K562 (cell line): ENCODE data around the gene PDGFD.

Source experiments
- CBX2 ChIP-seq: fragments of 200-600 bp; sonication (generic); IDR thresholded peaks from one replicate; pipeline ENCODE4 v1.6.1; 2012; ENCODE audit warnings: mild to moderate bottlenecking, low read length, inconsistent platforms; ENCODE audit not compliant: insufficient read depth, poor library complexity, severe bottlenecking
- CHCHD3 ChIP-seq: fragments of 250-450 bp; sonication (Bioruptor Pico); IDR thresholded peaks from 2 replicates; pipeline ENCODE4 v2.1.2; 2022; ENCODE audit warnings: mild to moderate bottlenecking
- EHMT2 ChIP-seq: fragments of 450-650 bp; IDR thresholded peaks from 2 replicates; pipeline ENCODE4 v1.6.1; 2018; ENCODE audit warnings: antibody characterized with exemption
- KDM4B ChIP-seq, 2 experiments: fragments of 450-650 bp in 1 of 2; sonication (generic) in 1 of 2; IDR thresholded peaks; 2 replicates each; pipeline ENCODE4 v1.6.1; 2016 to 2017; ENCODE audit warnings: borderline replicate concordance in 2 of 2, antibody characterized with exemption in 1 of 2, low read depth in 1 of 2, mild to moderate bottlenecking in 1 of 2
- POLR2A ChIP-seq: fragments of 450-650 bp; conservative IDR thresholded peaks from 2 replicates; pipeline ENCODE4 v1.6.1; 2016
- POLR2AphosphoS5 ChIP-seq: IDR thresholded peaks from 2 replicates; pipeline ENCODE4 v1.6.1; 2011; ENCODE audit warnings: mild to moderate bottlenecking, low read depth, low read length, moderate library complexity; ENCODE audit not compliant: control insufficient read depth, insufficient read depth
- RFX5 ChIP-seq: IDR thresholded peaks from 2 replicates; pipeline ENCODE4 v1.6.1; 2011; ENCODE audit warnings: low read depth, mild to moderate bottlenecking, improper control_type of control experiment, low read length
- ZNF121 ChIP-seq: sonication (generic); formaldehyde crosslinking; conservative IDR thresholded peaks from 2 replicates; pipeline ENCODE4 v1.8.0; 2022; ENCODE audit warnings: missing genetic modification reagents
- ZNF644 ChIP-seq: fragments of 200-800 bp; sonication (Bioruptor generic); IDR thresholded peaks from 2 replicates; pipeline ENCODE4 v1.6.1; 2016; ENCODE audit warnings: low read depth, missing genetic modification characterization, missing compliant biosample characterization
- TF ChIP-seq, protein P1 (sequence below): IDR thresholded peaks from 3 replicates; pipeline ENCODE4 v1.6.1; 2011; ENCODE audit warnings: borderline replicate concordance, mild to moderate bottlenecking, moderate library complexity; ENCODE audit not compliant: insufficient read length; ENCODE audit errors: extremely low read depth
- TF ChIP-seq, protein P2 (sequence below): fragments of 150-350 bp; IDR thresholded peaks from 2 replicates; pipeline ENCODE4 v1.6.1; 2014; ENCODE audit warnings: low read depth, mild to moderate bottlenecking, low read length, borderline replicate concordance

DNA sequence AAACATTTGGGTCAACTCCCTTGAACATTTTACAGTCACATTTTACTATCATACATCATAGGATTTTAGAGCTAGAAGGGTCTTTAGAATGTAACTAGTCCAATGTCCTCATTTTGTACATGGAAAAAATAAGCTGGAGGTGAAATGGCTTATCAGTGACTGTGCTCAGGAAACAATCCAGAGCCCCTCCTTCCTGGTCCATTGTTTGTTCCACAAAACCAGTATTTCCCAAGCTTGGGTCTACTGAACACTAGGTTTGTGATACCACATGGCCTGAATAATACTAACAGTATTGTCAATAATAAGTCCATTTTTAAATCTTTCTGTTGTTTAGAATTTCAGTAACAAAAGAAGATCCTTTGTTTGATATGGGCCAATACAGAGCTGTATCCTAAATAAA is 27.1 kb downstream of the PDGFD start:
- TF ChIP-seq CBX2 (no peak), EHMT2 (no peak), CHCHD3 (CRISPR knock-in tag) (no peak), POLR2AphosphoS5 (no peak), KDM4B (IDR thresholded peaks at IDR 0.05; ENCODE audit: borderline replicate concordance in 2 of 2, low read depth in 1 of 2) (no peak), RFX5 (no peak), POLR2A (no peak), ZNF121 (CRISPR knock-in tag) (no peak), ZNF644 (tag) (no peak)
- TF ChIP-seq, protein P1, sequence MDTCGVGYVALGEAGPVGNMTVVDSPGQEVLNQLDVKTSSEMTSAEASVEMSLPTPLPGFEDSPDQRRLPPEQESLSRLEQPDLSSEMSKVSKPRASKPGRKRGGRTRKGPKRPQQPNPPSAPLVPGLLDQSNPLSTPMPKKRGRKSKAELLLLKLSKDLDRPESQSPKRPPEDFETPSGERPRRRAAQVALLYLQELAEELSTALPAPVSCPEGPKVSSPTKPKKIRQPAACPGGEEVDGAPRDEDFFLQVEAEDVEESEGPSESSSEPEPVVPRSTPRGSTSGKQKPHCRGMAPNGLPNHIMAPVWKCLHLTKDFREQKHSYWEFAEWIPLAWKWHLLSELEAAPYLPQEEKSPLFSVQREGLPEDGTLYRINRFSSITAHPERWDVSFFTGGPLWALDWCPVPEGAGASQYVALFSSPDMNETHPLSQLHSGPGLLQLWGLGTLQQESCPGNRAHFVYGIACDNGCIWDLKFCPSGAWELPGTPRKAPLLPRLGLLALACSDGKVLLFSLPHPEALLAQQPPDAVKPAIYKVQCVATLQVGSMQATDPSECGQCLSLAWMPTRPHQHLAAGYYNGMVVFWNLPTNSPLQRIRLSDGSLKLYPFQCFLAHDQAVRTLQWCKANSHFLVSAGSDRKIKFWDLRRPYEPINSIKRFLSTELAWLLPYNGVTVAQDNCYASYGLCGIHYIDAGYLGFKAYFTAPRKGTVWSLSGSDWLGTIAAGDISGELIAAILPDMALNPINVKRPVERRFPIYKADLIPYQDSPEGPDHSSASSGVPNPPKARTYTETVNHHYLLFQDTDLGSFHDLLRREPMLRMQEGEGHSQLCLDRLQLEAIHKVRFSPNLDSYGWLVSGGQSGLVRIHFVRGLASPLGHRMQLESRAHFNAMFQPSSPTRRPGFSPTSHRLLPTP, result no peak
- TF ChIP-seq, protein P2, sequence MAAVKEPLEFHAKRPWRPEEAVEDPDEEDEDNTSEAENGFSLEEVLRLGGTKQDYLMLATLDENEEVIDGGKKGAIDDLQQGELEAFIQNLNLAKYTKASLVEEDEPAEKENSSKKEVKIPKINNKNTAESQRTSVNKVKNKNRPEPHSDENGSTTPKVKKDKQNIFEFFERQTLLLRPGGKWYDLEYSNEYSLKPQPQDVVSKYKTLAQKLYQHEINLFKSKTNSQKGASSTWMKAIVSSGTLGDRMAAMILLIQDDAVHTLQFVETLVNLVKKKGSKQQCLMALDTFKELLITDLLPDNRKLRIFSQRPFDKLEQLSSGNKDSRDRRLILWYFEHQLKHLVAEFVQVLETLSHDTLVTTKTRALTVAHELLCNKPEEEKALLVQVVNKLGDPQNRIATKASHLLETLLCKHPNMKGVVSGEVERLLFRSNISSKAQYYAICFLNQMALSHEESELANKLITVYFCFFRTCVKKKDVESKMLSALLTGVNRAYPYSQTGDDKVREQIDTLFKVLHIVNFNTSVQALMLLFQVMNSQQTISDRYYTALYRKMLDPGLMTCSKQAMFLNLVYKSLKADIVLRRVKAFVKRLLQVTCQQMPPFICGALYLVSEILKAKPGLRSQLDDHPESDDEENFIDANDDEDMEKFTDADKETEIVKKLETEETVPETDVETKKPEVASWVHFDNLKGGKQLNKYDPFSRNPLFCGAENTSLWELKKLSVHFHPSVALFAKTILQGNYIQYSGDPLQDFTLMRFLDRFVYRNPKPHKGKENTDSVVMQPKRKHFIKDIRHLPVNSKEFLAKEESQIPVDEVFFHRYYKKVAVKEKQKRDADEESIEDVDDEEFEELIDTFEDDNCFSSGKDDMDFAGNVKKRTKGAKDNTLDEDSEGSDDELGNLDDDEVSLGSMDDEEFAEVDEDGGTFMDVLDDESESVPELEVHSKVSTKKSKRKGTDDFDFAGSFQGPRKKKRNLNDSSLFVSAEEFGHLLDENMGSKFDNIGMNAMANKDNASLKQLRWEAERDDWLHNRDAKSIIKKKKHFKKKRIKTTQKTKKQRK, result no peak
